HCT116 (cell line): ENCODE results near the gene MAP4. TPM values are rescaled to one million over a fixed set of nuclear protein-coding genes. Genes with fewer than 3 reads are reported as not detected.

Experiments used
- ATAC-seq: fragments of 200-7000 bp; cut with Tn5 transposase; 2 replicates; pipeline ENCODE4 v1.9.1; 2020; ENCODE audit warnings: mild to moderate bottlenecking, moderate library complexity
- BruUV-seq: library from RNA; stranded (reverse); fragments of 400-500 nt; replicated peaks from 2 replicates; lab custom pipeline; 2021; lab: Mats Ljungman, UMichigan
- CTCF ChIA-PET: fragments of 300-600 bp; sonication (Branson Sonifier 250); formaldehyde crosslinking; loops from one replicate; lab custom pipeline; 2021; ENCODE audit warnings: antibody characterized with exemption; lab: Charles Lee
- POLR2A ChIA-PET: fragments of 300-600, 350-600 bp; sonication (Branson Sonifier 250); formaldehyde crosslinking; loops from one replicate; lab custom pipeline; 2021; ENCODE audit warnings: antibody characterized with exemption; lab: Charles Lee
- RAD21 ChIA-PET, 2 experiments: fragments of 300-600 bp; sonication (Branson Sonifier 250); formaldehyde crosslinking; loops; one replicate each; lab custom pipeline; 2023; ENCODE audit warnings: low total read pairs in 2 of 2; ENCODE audit not compliant: uncharacterized antibody in 2 of 2, unreplicated experiment in 2 of 2, low non-redundant PET in 1 of 2; lab: Charles Lee
- DNase-seq: peaks from one replicate; pipeline ENCODE4 v3.0.0-alpha.2; 2010; ENCODE audit warnings: low read depth, low spot score
- H2AFZ ChIP-seq: fragments of 200-600 bp; shearing (Covaris generic), sonication (generic); 2 replicates; pipeline ENCODE4 v1.6.1; 2017; ENCODE audit warnings: low read depth, mixed run types, mixed read lengths, antibody characterized with exemption, low read length; ENCODE audit not compliant: poor library complexity, severe bottlenecking
- H3K27ac ChIP-seq: 2 replicates; pipeline ENCODE4 v1.5.1; 2012; ENCODE audit warnings: low read depth, low read length
- H3K27me3 ChIP-seq: fragments of 200-600 bp; sonication (generic); 2 replicates; pipeline ENCODE4 v1.6.1; 2016; ENCODE audit warnings: mixed run types, low read length, mixed read lengths; ENCODE audit not compliant: insufficient read depth
- H3K36me3 ChIP-seq, 2 experiments: fragments of 200-500 bp in 1 of 2; fragments of 200-600 bp in 1 of 2; sonication (Bioruptor generic) in 1 of 2; sonication (generic) in 1 of 2; 2 replicates each; pipeline versions ENCODE4 v1.5.1 to v1.6.1; 2014 to 2016; ENCODE audit warnings: low read length in 2 of 2, inconsistent platforms in 1 of 2, mixed read lengths in 1 of 2, mixed run types in 1 of 2; ENCODE audit not compliant: insufficient read depth in 2 of 2, control insufficient read depth in 1 of 2
- H3K4me1 ChIP-seq, 2 experiments: fragments of 200-600 bp in 1 of 2; sonication (generic) in 1 of 2; 2 replicates each; pipeline versions ENCODE4 v1.5.1 to v1.6.1; 2012 to 2017; ENCODE audit warnings: low read length in 2 of 2, inconsistent platforms in 1 of 2, mild to moderate bottlenecking in 1 of 2, mixed read lengths in 1 of 2, mixed run types in 1 of 2, moderate library complexity in 1 of 2; ENCODE audit not compliant: insufficient read depth in 2 of 2, control insufficient read depth in 1 of 2
- H3K4me2 ChIP-seq: fragments of 200-600 bp; sonication (generic); 2 replicates; pipeline ENCODE4 v1.6.1; 2017; ENCODE audit warnings: mixed run types, low read length, mixed read lengths
- H3K4me3 ChIP-seq, 2 experiments: fragments of 200-600 bp in 1 of 2; sonication (generic) in 1 of 2; replicated peaks in 1 of 2; 2 replicates each; pipeline ENCODE4 v1.5.1; 2011 to 2016; ENCODE audit warnings: low read length in 2 of 2, control low read depth in 1 of 2, low read depth in 1 of 2, mild to moderate bottlenecking in 1 of 2, mixed read lengths in 1 of 2, mixed run types in 1 of 2
- H3K79me2 ChIP-seq: fragments of 200-600 bp; sonication (generic); 2 replicates; pipeline ENCODE4 v1.6.1; 2017; ENCODE audit warnings: mild to moderate bottlenecking, mixed run types, low read length, moderate library complexity, mixed read lengths; ENCODE audit not compliant: insufficient read depth
- H3K9ac ChIP-seq: fragments of 200-600 bp; sonication (generic); 2 replicates; pipeline ENCODE4 v1.6.1; 2016; ENCODE audit warnings: low read length, mixed read lengths
- H3K9me2 ChIP-seq: fragments of 200-600 bp; sonication (generic), shearing (Covaris generic); 2 replicates; pipeline ENCODE4 v1.6.1; 2017; ENCODE audit warnings: mixed run types, mild to moderate bottlenecking, moderate library complexity; ENCODE audit not compliant: insufficient read depth
- H3K9me3 ChIP-seq, 2 experiments: fragments of 200-500 bp in 1 of 2; fragments of 200-600 bp in 1 of 2; sonication (Bioruptor generic) in 1 of 2; sonication (generic) in 1 of 2; 2 replicates each; pipeline ENCODE4 v1.6.1; 2014 to 2017; ENCODE audit warnings: low read length in 2 of 2, mixed read lengths in 2 of 2, inconsistent platforms in 1 of 2, low read depth in 1 of 2, mild to moderate bottlenecking in 1 of 2, mixed run types in 1 of 2, moderate library complexity in 1 of 2; ENCODE audit not compliant: control insufficient read depth in 1 of 2, insufficient read depth in 1 of 2
- H4K20me1 ChIP-seq: fragments of 200-600 bp; sonication (generic), shearing (Covaris generic); 2 replicates; pipeline ENCODE4 v1.6.1; 2017; ENCODE audit warnings: mixed run types, mild to moderate bottlenecking, moderate library complexity; ENCODE audit not compliant: insufficient read depth
- CBX3 ChIP-seq: IDR thresholded peaks from 2 replicates; pipeline ENCODE4 v1.6.1; 2012; ENCODE audit warnings: low read depth
- CEBPB ChIP-seq: IDR thresholded peaks from 2 replicates; pipeline ENCODE4 v1.6.1; 2012; ENCODE audit warnings: low read depth
- CTCF ChIP-seq, 3 experiments: fragments of 200-600 bp in 1 of 3; sonication (generic) in 1 of 3; IDR thresholded peaks in 2 of 3; conservative IDR thresholded peaks in 1 of 3; 2 replicates each; pipeline ENCODE4 v1.5.1; 2012 to 2017; ENCODE audit warnings: low read depth in 2 of 3, low read length in 2 of 3, antibody characterized with exemption in 1 of 3, borderline replicate concordance in 1 of 3, control low read depth in 1 of 3, mild to moderate bottlenecking in 1 of 3, mixed read lengths in 1 of 3, mixed run types in 1 of 3, moderate library complexity in 1 of 3; ENCODE audit not compliant: insufficient read depth in 1 of 3
- EGR1 ChIP-seq: IDR thresholded peaks from 2 replicates; pipeline ENCODE4 v1.6.1; 2012; ENCODE audit warnings: low read depth
- EZH2phosphoT487 ChIP-seq: fragments of 200-600 bp; IDR thresholded peaks from 2 replicates; pipeline ENCODE4 v1.6.1; 2018; ENCODE audit warnings: antibody characterized with exemption, borderline replicate concordance
- FOSL1 ChIP-seq: IDR thresholded peaks from 2 replicates; pipeline ENCODE4 v1.6.1; 2012; ENCODE audit warnings: low read depth
- JUND ChIP-seq: IDR thresholded peaks from 2 replicates; pipeline ENCODE4 v1.6.1; 2012
- POLR2AphosphoS5 ChIP-seq: IDR thresholded peaks from 2 replicates; pipeline ENCODE4 v1.6.1; 2011; ENCODE audit warnings: mild to moderate bottlenecking, low read depth, low read length, moderate library complexity
- RAD21 ChIP-seq: IDR thresholded peaks from 2 replicates; pipeline ENCODE4 v1.6.1; 2012; ENCODE audit warnings: low read depth, mild to moderate bottlenecking
- SIN3A ChIP-seq: IDR thresholded peaks from 2 replicates; pipeline ENCODE4 v1.6.1; 2012; ENCODE audit warnings: low read depth
- SP1 ChIP-seq: IDR thresholded peaks from 2 replicates; pipeline ENCODE4 v1.6.1; 2012; ENCODE audit warnings: low read depth
- SRF ChIP-seq: IDR thresholded peaks from 2 replicates; pipeline ENCODE4 v1.6.1; 2012; ENCODE audit warnings: low read depth
- TCF7L2 ChIP-seq: IDR thresholded peaks from 2 replicates; pipeline ENCODE4 v1.7.0; 2011; ENCODE audit warnings: borderline replicate concordance, inconsistent platforms; ENCODE audit not compliant: insufficient read depth, insufficient read length; ENCODE audit errors: extremely low read depth
- YY1 ChIP-seq: IDR thresholded peaks from 2 replicates; pipeline ENCODE4 v1.6.1; 2011; ENCODE audit warnings: low read length, low read depth, moderate library complexity, mild to moderate bottlenecking; ENCODE audit not compliant: insufficient replicate concordance; ENCODE audit errors: extremely low read depth
- ZBTB33 ChIP-seq: IDR thresholded peaks from 2 replicates; pipeline ENCODE4 v1.6.1; 2011; ENCODE audit warnings: mild to moderate bottlenecking, low read length, moderate library complexity; ENCODE audit not compliant: insufficient replicate concordance; ENCODE audit errors: extremely low read depth
- ZFX ChIP-seq: fragments of 450-650 bp; IDR thresholded peaks from 2 replicates; pipeline ENCODE4 v1.6.1; 2017
- ZNF274 ChIP-seq: fragments of 200-500 bp; sonication (Bioruptor generic); IDR thresholded peaks from 2 replicates; pipeline ENCODE4 v1.6.1; 2014; ENCODE audit warnings: mild to moderate bottlenecking, low read depth, low read length, inconsistent platforms
- intact Hi-C: fragments of 100-400 bp; cut with micrococcal nuclease; formaldehyde crosslinking; loops from 2 replicates; pipeline ENCODE4 v1.10.0; 2022
- total RNA-seq: library from RNA; stranded (reverse); gene quantifications from one replicate; pipeline ENCODE4 v1.2.1, GENCODE V29; 2021; ENCODE audit not compliant: unreplicated experiment
- TF ChIP-seq, protein P1 (sequence below): IDR thresholded peaks from 2 replicates; pipeline ENCODE4 v1.6.1; 2012
- TF ChIP-seq, protein P2 (sequence below): IDR thresholded peaks from 2 replicates; pipeline ENCODE4 v1.6.1; 2012

The MAP4 gene
- total RNA-seq, 1 experiment from 2014 or later: 200 TPM

DNA sequence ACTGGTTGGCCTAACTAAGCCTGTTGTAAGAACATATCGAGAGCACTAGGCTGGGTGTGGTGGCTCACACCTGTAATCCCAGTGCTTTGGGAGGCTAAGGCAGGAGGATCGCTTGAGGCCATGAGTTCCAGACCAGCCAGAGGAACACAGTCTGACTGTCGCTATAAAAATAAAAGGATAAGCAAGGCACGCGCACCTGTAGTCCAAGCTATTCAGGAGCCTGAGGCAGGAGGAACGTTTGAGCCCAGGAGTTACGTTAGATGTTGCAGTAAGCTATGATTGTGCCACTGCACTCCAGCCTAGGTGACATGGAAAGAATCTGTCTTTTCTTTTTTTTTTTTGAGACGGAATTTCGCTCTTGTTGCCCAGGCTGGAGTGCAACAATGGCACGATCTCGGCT, 24.9 kb downstream of the MAP4 start:
- no peak for TF ChIP-seq CEBPB
- TF ChIP-seq CTCF (IDR thresholded peaks at IDR 0.05 in 2 of 3, conservative IDR thresholded peaks at IDR 0.05 in 1 of 3; ENCODE audit: borderline replicate concordance in 1 of 3, insufficient read depth in 1 of 3, low read depth in 2 of 3, low read length in 2 of 3): no peak
- TF ChIP-seq EZH2phosphoT487: no peak
- TF ChIP-seq SIN3A: no peak
- TF ChIP-seq, protein P1, sequence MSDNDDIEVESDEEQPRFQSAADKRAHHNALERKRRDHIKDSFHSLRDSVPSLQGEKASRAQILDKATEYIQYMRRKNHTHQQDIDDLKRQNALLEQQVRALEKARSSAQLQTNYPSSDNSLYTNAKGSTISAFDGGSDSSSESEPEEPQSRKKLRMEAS: no peak
- no peak for TF ChIP-seq ZBTB33
- TF ChIP-seq ZFX: no peak
- no peak for TF ChIP-seq YY1
- TF ChIP-seq ZNF274: no peak
- TF ChIP-seq RAD21: no peak
- no peak for TF ChIP-seq TCF7L2
- no peak for TF ChIP-seq CBX3
- no peak for TF ChIP-seq POLR2AphosphoS5
- TF ChIP-seq EGR1: no peak
- no peak for TF ChIP-seq SRF
- TF ChIP-seq JUND: no peak
- no peak for TF ChIP-seq SP1
- TF ChIP-seq, protein P2, sequence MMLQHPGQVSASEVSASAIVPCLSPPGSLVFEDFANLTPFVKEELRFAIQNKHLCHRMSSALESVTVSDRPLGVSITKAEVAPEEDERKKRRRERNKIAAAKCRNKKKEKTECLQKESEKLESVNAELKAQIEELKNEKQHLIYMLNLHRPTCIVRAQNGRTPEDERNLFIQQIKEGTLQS: no peak
- no peak for TF ChIP-seq FOSL1
- ChIA-PET RAD21 (no interaction called here), CTCF (interaction anchor here (1.9 kb wide), 1 partner anchor 160 kb away, joined by 5 read pairs; no protein-coding TSS in a partner anchor), POLR2A (no interaction called here)
- no peak overlapping the region for H3K4me2 ChIP-seq
- ATAC-seq (no peak), DNase-seq (no peak)
- 0 out of 2 replicates have a peak, but pooled peaks cover 3% of the 10 kb centered on the region for H4K20me1 ChIP-seq
- H3K9me3 ChIP-seq: no peaks in the 10 kb centered on the region
- H3K4me1 ChIP-seq: peaks cover 4 to 8% of the 10 kb centered on the region in 2 experiments; a peak in 1 of 4 replicates
- H3K79me2 ChIP-seq: peaks cover 62% of the 10 kb centered on the region
- H2AFZ ChIP-seq: no peak overlapping the region
- H3K9me2 ChIP-seq: no peaks in the 10 kb centered on the region
- no peaks in the 10 kb centered on the region for H3K27me3 ChIP-seq
- no peaks in the 10 kb centered on the region; a peak in 1 of 4 replicates for H3K36me3 ChIP-seq
- H3K4me3 ChIP-seq: no peak overlapping the region
- no peak overlapping the region for H3K9ac ChIP-seq
- intact Hi-C loops: loop anchor here (5.0 kb wide), 2 partner anchors 139 to 469 kb away; no protein-coding TSS in a partner anchor
- no TSS peak for BruUV-seq
- no peak overlapping the region for H3K27ac ChIP-seq
